ENCODE measurements around the gene P2RX3. TPM values are rescaled to one million over a fixed set of nuclear protein-coding genes. Genes with fewer than 3 reads are reported as not detected.

Gene P2RX3
- polyA plus RNA-seq, 2 donors = not detected

DNA sequence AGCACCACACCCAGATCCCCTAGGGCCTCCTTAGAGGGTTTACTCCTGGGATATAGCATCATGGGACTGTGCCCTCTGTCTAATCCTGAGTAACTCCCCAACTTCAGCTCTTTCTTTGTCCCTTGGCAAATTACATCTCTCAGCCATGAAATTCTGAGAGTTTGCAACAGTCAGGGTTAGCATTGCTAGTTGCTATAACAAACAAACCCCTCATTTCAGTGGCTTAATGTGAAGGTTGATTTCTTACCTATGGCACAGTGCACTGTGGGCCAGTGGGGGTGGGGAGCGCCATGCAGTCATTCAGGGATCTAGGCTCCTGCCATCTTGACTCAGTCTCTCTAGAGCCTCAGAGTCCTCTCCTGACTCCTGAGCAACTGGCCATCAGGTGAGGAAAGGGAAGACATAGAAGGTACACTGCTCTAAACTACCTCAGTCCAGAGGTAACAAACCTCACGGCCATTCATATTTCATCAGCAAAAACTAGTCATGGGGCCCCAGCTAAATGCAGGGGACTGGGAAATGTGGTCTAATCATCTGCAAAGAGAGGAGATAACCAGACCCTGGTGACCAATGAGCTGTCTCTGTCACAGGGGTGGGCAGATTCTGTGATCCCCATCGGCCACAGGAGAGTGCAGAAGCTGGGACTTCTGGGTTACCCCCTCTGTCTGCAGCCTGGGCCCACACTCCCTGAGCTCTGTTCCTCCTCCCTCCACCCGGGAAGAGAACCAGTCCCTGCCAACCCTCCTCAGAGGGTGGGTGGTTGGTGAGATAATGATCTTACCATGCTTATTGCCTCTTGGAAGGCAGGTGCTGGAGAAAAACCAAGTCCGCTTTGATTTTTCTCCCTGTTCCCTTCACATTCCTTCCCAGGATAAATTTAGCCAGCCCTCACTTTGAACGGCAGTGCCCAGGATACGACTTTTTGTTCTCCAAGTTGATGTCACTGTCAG is 25.3 kb downstream of the P2RX3 start:
- 61 to 62% methylated on average over 7 of the region's 7 CpGs for WGBS, 2 donors
- Histone ChIP-seq H3K4me3 (ENCODE audit: low read depth in 1 of 2, low read length in 2 of 2) (no peak overlapping the region), H3K36me3 (ENCODE audit: control insufficient read depth in 2 of 2, insufficient read depth in 2 of 2, low read length in 1 of 2) (no peaks in the 10 kb centered on the region), H3K9me3 (ENCODE audit: control insufficient read depth in 2 of 2, insufficient read depth in 1 of 2, low read depth in 1 of 2, low read length in 1 of 2) (no peaks in the 10 kb centered on the region), H3K4me1 (ENCODE audit: control insufficient read depth in 2 of 2, insufficient read depth in 2 of 2, low read length in 1 of 2) (peaks cover 0 to 2% of the 10 kb centered on the region in 2 donors), H3K27me3 (ENCODE audit: control insufficient read depth in 1 of 2, insufficient read depth in 2 of 2, low read length in 2 of 2) (no peaks in the 10 kb centered on the region), H3K27ac (ENCODE audit: low read depth in 2 of 2, low read length in 1 of 2) (no peak overlapping the region)

DNA sequence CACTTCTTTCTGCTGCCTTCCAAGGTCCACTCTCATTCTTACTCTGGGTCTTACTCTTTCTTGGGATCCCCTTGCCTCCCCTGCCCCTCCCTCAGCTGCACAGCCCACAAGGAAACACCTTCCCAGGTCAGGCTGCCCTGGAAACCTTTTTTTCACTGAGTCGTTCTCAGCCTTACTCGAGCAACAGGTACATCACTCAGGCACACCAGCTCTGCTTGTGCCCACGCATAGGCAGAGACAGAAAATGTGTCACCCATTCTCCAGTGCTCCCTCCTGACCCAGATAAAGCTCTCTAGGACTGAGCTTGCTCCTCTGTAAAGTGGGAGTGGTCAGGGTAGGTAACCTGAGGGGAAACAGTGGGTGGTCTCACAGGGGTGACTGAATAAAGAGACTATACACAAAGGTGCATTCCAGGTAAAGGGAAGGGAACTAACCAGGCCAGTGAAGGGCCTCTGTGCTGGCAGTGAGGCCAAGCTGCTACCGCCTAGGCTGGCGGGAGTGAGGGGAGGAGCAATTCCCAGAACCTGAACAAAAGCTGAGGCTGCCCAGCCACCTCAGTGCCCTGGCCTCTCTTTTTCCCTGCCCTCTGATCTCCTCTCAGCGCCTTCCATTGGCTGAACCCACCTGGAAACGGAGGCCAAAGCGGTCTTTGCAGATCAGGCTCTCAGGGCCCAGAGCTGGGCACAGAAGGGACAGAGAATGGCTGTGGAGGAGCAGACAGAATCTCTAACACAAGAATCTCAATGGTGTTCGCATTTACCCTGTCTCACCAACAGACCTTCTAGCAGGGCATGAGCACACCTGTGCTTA is 26.9 kb downstream of the P2RX3 start:
- Histone ChIP-seq H3K4me3 (ENCODE audit: low read depth in 1 of 2, low read length in 2 of 2) (no peak overlapping the region), H3K4me1 (ENCODE audit: control insufficient read depth in 2 of 2, insufficient read depth in 2 of 2, low read length in 1 of 2) (no peaks in the 10 kb centered on the region), H3K36me3 (ENCODE audit: control insufficient read depth in 2 of 2, insufficient read depth in 2 of 2, low read length in 1 of 2) (no peaks in the 10 kb centered on the region), H3K27me3 (ENCODE audit: control insufficient read depth in 1 of 2, insufficient read depth in 2 of 2, low read length in 2 of 2) (no peaks in the 10 kb centered on the region), H3K27ac (ENCODE audit: low read depth in 2 of 2, low read length in 1 of 2) (no peak overlapping the region), H3K9me3 (ENCODE audit: control insufficient read depth in 2 of 2, insufficient read depth in 1 of 2, low read depth in 1 of 2, low read length in 1 of 2) (peaks cover 0 to 2% of the 10 kb centered on the region in 2 donors)
- WGBS, 2 donors = 79 to 80% methylated on average over 9 of the region's 9 CpGs

DNA sequence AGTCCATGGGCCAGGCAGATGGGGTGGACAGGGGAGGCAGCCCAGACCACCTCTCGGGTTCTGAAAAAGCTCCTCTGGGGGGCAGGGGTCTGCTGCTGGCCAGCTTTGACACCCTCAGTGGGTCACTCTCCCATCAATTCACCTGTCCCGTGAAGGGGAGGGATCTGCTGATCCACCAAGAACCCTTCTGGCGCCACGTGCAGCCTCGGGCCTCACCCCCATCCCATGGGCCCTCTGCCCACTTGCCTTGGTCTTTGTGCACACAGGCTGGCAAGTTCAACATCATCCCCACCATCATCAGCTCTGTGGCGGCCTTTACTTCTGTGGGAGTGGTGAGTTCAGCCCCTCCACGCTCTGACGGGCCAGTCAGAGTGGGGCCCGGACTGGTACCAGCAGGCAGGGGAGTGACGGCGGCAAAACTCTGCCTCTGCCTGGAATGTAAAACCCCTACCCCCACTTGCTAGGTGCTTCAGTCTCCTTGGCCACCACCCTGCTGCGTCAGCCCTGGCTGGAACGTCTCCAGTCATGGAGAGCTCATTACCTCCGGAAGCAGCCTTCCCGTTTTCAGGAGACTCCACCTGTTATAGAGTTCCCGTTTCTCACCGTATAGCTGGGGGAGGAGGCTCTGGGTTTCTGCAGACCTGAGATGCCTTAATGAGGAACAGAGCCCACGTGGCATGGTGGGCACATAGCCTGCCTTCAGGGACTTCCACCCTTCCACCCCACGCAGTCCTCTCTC is 30.1 kb downstream of the P2RX3 start:
- H3K9me3 ChIP-seq (ENCODE audit: control insufficient read depth in 2 of 2, insufficient read depth in 1 of 2, low read depth in 1 of 2, low read length in 1 of 2) = peaks cover 0 to 2% of the 10 kb centered on the region in 2 donors
- H3K4me3 ChIP-seq (ENCODE audit: low read depth in 1 of 2, low read length in 2 of 2) = no peak overlapping the region
- H3K4me1 ChIP-seq (ENCODE audit: control insufficient read depth in 2 of 2, insufficient read depth in 2 of 2, low read length in 1 of 2) = no peaks in the 10 kb centered on the region
- H3K36me3 ChIP-seq (ENCODE audit: control insufficient read depth in 2 of 2, insufficient read depth in 2 of 2, low read length in 1 of 2) = no peaks in the 10 kb centered on the region
- H3K27me3 ChIP-seq (ENCODE audit: control insufficient read depth in 1 of 2, insufficient read depth in 2 of 2, low read length in 2 of 2) = no peaks in the 10 kb centered on the region
- no peak overlapping the region for H3K27ac ChIP-seq (ENCODE audit: low read depth in 2 of 2, low read length in 1 of 2)
- 56 to 61% methylated on average over 19 of the region's 19 CpGs for WGBS, 2 donors

DNA sequence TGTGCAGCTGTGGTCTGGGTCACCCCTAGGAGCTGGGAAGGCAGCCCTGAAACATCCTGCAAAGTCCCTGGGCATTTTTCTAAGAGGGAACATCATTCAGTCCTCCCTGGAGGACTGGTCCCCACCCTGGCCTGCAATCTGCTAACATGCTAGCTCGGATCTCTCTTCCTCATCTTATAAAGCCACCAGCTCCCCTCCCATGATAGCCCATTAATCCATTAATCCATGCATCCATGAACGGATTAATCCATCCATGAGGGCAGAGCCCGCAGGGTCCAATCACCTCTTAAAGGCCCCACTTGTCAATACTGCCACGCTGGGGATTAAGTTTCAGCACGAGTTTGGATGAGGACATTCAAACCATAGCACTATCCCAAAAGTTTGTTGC is 30.7 kb downstream of the P2RX3 start:
- H3K27ac ChIP-seq (ENCODE audit: low read depth in 2 of 2, low read length in 1 of 2) = no peak overlapping the region
- no peaks in the 10 kb centered on the region for H3K27me3 ChIP-seq (ENCODE audit: control insufficient read depth in 1 of 2, insufficient read depth in 2 of 2, low read length in 2 of 2)
- H3K9me3 ChIP-seq (ENCODE audit: control insufficient read depth in 2 of 2, insufficient read depth in 1 of 2, low read depth in 1 of 2, low read length in 1 of 2) = peaks cover 0 to 2% of the 10 kb centered on the region in 2 donors
- no peaks in the 10 kb centered on the region for H3K36me3 ChIP-seq (ENCODE audit: control insufficient read depth in 2 of 2, insufficient read depth in 2 of 2, low read length in 1 of 2)
- no peaks in the 10 kb centered on the region for H3K4me1 ChIP-seq (ENCODE audit: control insufficient read depth in 2 of 2, insufficient read depth in 2 of 2, low read length in 1 of 2)
- H3K4me3 ChIP-seq (ENCODE audit: low read depth in 1 of 2, low read length in 2 of 2) = no peak overlapping the region
- WGBS, 2 donors = 51 to 61% methylated on average over 5 of the region's 5 CpGs

DNA sequence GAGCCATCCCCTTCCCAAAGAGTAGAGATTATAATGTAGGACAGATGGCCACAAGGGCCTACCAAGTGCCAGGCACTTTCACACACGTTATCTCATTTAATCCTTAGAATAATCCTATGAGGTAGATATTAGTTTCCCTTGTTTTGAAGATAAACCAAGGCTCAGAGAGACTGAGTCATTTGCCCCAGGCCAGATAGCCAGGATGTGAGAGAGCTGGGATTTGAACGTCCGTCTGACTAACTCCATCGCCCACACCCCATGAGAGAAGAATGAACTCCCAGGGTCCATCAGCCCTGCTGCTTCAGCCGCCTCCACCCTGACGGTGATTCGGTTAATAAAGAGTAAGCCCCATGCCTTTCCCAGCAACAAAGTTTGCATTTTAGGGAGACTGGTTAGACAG is 32.1 kb downstream of the P2RX3 start:
- peaks cover 0 to 2% of the 10 kb centered on the region in 2 donors for H3K9me3 ChIP-seq (ENCODE audit: control insufficient read depth in 2 of 2, insufficient read depth in 1 of 2, low read depth in 1 of 2, low read length in 1 of 2)
- H3K27me3 ChIP-seq (ENCODE audit: control insufficient read depth in 1 of 2, insufficient read depth in 2 of 2, low read length in 2 of 2) = no peaks in the 10 kb centered on the region
- H3K4me1 ChIP-seq (ENCODE audit: control insufficient read depth in 2 of 2, insufficient read depth in 2 of 2, low read length in 1 of 2) = no peaks in the 10 kb centered on the region
- H3K27ac ChIP-seq (ENCODE audit: low read depth in 2 of 2, low read length in 1 of 2) = no peak overlapping the region
- no peak overlapping the region for H3K4me3 ChIP-seq (ENCODE audit: low read depth in 1 of 2, low read length in 2 of 2)
- WGBS, 2 donors = 75 to 90% methylated on average over 7 of the region's 7 CpGs
- H3K36me3 ChIP-seq (ENCODE audit: control insufficient read depth in 2 of 2, insufficient read depth in 2 of 2, low read length in 1 of 2) = no peaks in the 10 kb centered on the region

DNA sequence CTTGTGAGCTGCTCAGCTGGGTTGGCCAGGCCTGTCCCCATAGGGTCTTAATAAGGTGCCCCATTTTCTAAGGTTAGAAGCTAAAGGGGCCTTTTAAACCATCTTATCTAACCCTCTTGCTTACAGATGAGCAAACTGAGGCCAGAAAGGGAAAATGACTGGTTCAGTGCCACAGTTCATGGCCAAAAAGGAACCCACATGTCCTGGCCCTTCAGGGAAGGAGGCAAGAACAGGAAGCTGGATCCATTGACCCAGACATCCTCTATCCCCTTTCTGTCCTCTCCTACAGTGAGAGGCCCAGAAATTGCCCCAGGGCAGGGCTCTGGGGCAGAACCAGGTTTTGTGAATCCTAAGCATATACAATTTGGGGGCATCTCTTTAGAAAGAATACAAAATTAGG is 32.8 kb downstream of the P2RX3 start:
- no peaks in the 10 kb centered on the region for H3K27me3 ChIP-seq (ENCODE audit: control insufficient read depth in 1 of 2, insufficient read depth in 2 of 2, low read length in 2 of 2)
- no peaks in the 10 kb centered on the region for H3K4me1 ChIP-seq (ENCODE audit: control insufficient read depth in 2 of 2, insufficient read depth in 2 of 2, low read length in 1 of 2)
- H3K9me3 ChIP-seq (ENCODE audit: control insufficient read depth in 2 of 2, insufficient read depth in 1 of 2, low read depth in 1 of 2, low read length in 1 of 2) = peaks cover 0 to 2% of the 10 kb centered on the region in 2 donors
- no peak overlapping the region for H3K27ac ChIP-seq (ENCODE audit: low read depth in 2 of 2, low read length in 1 of 2)
- H3K36me3 ChIP-seq (ENCODE audit: control insufficient read depth in 2 of 2, insufficient read depth in 2 of 2, low read length in 1 of 2) = no peaks in the 10 kb centered on the region
- H3K4me3 ChIP-seq (ENCODE audit: low read depth in 1 of 2, low read length in 2 of 2) = no peak overlapping the region

DNA sequence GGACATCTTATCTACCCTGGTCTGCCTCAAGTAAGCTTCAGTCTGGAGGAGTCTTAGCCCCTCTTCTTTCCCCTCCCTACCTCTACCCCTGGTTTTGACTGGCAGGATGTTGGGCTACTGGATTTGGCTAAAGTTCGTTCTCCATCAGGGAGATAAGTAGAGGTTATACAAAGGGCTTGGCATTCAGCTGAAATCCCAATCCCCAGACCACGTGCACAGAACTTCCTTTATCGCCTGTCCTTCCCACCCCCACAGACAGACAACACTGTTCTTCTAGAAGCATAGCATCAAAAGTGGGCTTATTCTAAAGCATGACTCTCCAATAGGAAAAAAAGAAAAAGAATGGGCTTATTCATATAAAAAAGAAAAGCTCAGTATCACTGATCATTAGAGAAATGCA is 35.0 kb downstream of the P2RX3 start:
- H3K27me3 ChIP-seq (ENCODE audit: control insufficient read depth in 1 of 2, insufficient read depth in 2 of 2, low read length in 2 of 2) = no peaks in the 10 kb centered on the region
- H3K4me3 ChIP-seq (ENCODE audit: low read depth in 1 of 2, low read length in 2 of 2) = no peak overlapping the region
- no peaks in the 10 kb centered on the region for H3K4me1 ChIP-seq (ENCODE audit: control insufficient read depth in 2 of 2, insufficient read depth in 2 of 2, low read length in 1 of 2)
- no peak overlapping the region for H3K27ac ChIP-seq (ENCODE audit: low read depth in 2 of 2, low read length in 1 of 2)
- H3K36me3 ChIP-seq (ENCODE audit: control insufficient read depth in 2 of 2, insufficient read depth in 2 of 2, low read length in 1 of 2) = no peaks in the 10 kb centered on the region
- peaks cover 0 to 2% of the 10 kb centered on the region in 2 donors for H3K9me3 ChIP-seq (ENCODE audit: control insufficient read depth in 2 of 2, insufficient read depth in 1 of 2, low read depth in 1 of 2, low read length in 1 of 2)
- WGBS, 2 donors = 58 to 59% methylated on average over 3 of the region's 3 CpGs

DNA sequence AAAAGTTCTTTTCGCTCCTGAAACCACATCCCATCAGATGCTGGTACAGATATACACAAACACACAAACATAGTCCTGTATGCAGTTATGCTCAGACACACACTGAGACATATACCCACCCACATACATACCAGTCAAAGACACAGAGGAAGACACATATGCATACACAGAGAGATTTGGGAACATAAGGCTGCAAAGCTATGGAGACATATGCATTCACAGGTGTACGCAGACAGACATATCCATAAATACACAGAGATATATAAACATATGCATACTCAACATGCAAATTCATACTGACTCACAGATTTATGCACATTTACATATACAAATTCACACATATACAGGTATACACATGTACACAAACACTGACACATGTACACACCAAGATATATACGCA is 36.8 kb downstream of the P2RX3 start:
- Histone ChIP-seq H3K36me3 (ENCODE audit: control insufficient read depth in 2 of 2, insufficient read depth in 2 of 2, low read length in 1 of 2) (no peaks in the 10 kb centered on the region), H3K27ac (ENCODE audit: low read depth in 2 of 2, low read length in 1 of 2) (no peak overlapping the region), H3K27me3 (ENCODE audit: control insufficient read depth in 1 of 2, insufficient read depth in 2 of 2, low read length in 2 of 2) (no peaks in the 10 kb centered on the region), H3K4me1 (ENCODE audit: control insufficient read depth in 2 of 2, insufficient read depth in 2 of 2, low read length in 1 of 2) (no peaks in the 10 kb centered on the region), H3K4me3 (ENCODE audit: low read depth in 1 of 2, low read length in 2 of 2) (no peak overlapping the region), H3K9me3 (ENCODE audit: control insufficient read depth in 2 of 2, insufficient read depth in 1 of 2, low read depth in 1 of 2, low read length in 1 of 2) (no peaks in the 10 kb centered on the region)
- 94 to 96% methylated on average over 3 of the region's 3 CpGs for WGBS, 2 donors

DNA sequence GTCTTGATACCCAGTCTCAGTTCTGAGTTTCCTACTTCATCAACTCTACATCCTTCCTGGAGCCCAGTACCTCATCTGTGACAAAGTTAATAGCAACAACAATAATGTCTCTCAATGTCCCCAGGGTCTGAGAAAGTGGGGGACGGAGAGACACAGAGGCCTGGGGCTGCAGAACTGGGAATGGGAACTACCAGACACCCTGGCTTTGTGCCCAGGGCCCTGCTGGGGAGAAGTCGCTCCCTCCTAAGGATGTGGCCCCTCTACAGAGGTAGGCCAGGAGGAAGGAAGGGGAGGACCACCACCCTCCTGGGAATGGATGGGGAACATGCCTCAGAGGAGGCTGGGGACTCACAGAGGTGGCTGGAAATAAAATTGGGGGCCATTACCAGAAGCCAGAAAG is 37.3 kb downstream of the P2RX3 start:
- no peak overlapping the region for H3K4me3 ChIP-seq (ENCODE audit: low read depth in 1 of 2, low read length in 2 of 2)
- 79% methylated on average over 2 of the region's 2 CpGs for WGBS, 2 donors
- no peaks in the 10 kb centered on the region for H3K9me3 ChIP-seq (ENCODE audit: control insufficient read depth in 2 of 2, insufficient read depth in 1 of 2, low read depth in 1 of 2, low read length in 1 of 2)
- no peaks in the 10 kb centered on the region for H3K27me3 ChIP-seq (ENCODE audit: control insufficient read depth in 1 of 2, insufficient read depth in 2 of 2, low read length in 2 of 2)
- H3K27ac ChIP-seq (ENCODE audit: low read depth in 2 of 2, low read length in 1 of 2) = no peak overlapping the region
- H3K36me3 ChIP-seq (ENCODE audit: control insufficient read depth in 2 of 2, insufficient read depth in 2 of 2, low read length in 1 of 2) = no peaks in the 10 kb centered on the region
- H3K4me1 ChIP-seq (ENCODE audit: control insufficient read depth in 2 of 2, insufficient read depth in 2 of 2, low read length in 1 of 2) = no peaks in the 10 kb centered on the region

All from esophagus (tissue), 2 donors.